ENCODE data around the gene NCKIPSD. TPM values are rescaled to one million over a fixed set of nuclear protein-coding genes. Genes with fewer than 3 reads are reported as not detected.
A peak's percentile ranks its signal among the peaks of the same experiment; 100 is the strongest.
"Not testable (repeated sequence)": the region's sequence is repeated elsewhere in the genome, so short reads cannot be mapped to it uniquely, and the experiment has no call there.

Gene NCKIPSD
- total and polyA plus RNA-seq, 7 experiments from 2014 or later = 8.6 to 42.1 (median 20.3) TPM

DNA sequence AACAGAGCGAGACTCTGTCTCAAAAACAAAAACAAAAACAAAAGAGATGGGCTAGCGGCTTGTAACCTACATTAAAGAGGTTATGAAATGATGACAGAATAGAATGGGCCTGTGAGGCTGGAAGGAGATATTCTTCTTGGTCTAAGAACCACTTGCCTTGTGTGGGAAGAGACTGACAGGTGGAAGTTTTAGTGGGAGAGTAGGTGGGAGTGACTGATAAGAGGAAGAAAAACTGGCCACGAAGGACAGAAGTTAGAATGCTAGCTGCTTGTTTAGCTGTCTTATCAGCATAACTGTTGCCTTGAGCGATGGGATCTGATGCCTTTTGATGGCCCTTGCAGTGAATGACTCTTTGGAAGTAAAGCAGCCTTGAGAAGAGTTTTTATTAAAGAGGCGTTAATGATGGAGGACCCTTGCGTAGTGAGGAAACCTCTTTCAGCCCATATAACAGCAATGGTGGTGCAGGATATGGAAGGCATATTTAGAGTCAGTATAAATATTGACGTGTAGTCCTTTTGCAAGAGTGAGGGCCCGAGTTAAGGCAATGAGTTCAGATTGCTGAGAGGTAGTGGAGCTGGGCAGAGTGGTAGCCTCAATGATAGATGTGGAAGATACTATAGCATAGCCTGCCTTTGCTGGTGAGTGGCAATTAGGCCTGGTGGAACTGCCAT lies 39.6 kb upstream of the NCKIPSD start:
- H3K27ac ChIP-seq (ENCODE audit: low read depth, low read length); H3K27ac Mint-ChIP-seq; H3K36me3 ChIP-seq (ENCODE audit: control insufficient read depth in 2 of 3, insufficient read depth in 3 of 3, low read length in 3 of 3); H3K4me1 ChIP-seq (ENCODE audit: control insufficient read depth in 2 of 2, insufficient read depth in 2 of 2, low read length in 2 of 2); CTCF ChIA-PET; H3K9me3 ChIP-seq (ENCODE audit: control insufficient read depth in 2 of 3, low read length in 3 of 3); ATAC-seq; H3K4me3 ChIP-seq (ENCODE audit: low read length); DNase-seq; H3K27me3 ChIP-seq (ENCODE audit: control insufficient read depth in 2 of 2, insufficient read depth in 2 of 2, low read length in 2 of 2); intact Hi-C loops (cut with micrococcal nuclease); H3K4me1 Mint-ChIP-seq; H3K9me3 Mint-ChIP-seq; H3K36me3 Mint-ChIP-seq; H3K4me3 Mint-ChIP-seq: not testable (repeated sequence)
- peaks cover 0 to 17% (median 0%) of the 10 kb centered on the region in 5 donors for H3K27me3 Mint-ChIP-seq
- POLR2A ChIA-PET = interaction anchor here (0.6 kb wide), 1 partner anchor 362 kb away, joined by 3 read pairs; no protein-coding TSS in a partner anchor

DNA sequence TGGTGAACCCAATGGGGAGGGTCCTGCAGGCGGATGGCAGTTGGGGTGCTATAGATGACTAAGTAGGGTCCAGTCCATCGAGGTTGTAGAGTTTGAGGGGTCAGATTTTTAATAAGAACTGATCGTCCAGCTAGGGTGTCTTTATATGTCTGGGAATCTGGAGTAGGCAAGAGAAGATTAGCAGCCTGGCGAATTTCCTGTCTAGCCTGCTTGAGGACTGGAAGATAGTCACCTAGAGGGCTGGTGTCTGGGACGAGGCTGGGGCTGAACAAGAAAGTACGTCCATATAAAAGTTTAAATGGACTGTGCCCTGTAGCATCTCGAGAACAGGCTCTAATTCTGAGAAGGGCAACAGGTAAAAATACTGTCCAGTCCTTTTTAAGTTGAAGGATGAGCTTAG lies 38.0 kb upstream of the NCKIPSD start:
- Mint-ChIP-seq H3K9me3 (peaks cover 0 to 4% (median 0%) of the 10 kb centered on the region in 11 donors), H3K36me3 (no peaks in the 10 kb centered on the region), H3K27me3 (peaks cover 0 to 26% (median 0%) of the 10 kb centered on the region in 5 donors), H3K4me3 (no peak overlapping the region), H3K27ac (no peak overlapping the region), H3K4me1 (no peaks in the 10 kb centered on the region)
- Histone ChIP-seq H3K27ac (ENCODE audit: low read depth, low read length) (no peak overlapping the region), H3K27me3 (ENCODE audit: control insufficient read depth in 2 of 2, insufficient read depth in 2 of 2, low read length in 2 of 2) (no peaks in the 10 kb centered on the region), H3K36me3 (ENCODE audit: control insufficient read depth in 2 of 3, insufficient read depth in 3 of 3, low read length in 3 of 3) (no peaks in the 10 kb centered on the region), H3K9me3 (ENCODE audit: control insufficient read depth in 2 of 3, low read length in 3 of 3) (no peaks in the 10 kb centered on the region), H3K4me3 (ENCODE audit: low read length) (no peak overlapping the region), H3K4me1 (ENCODE audit: control insufficient read depth in 2 of 2, insufficient read depth in 2 of 2, low read length in 2 of 2) (no peaks in the 10 kb centered on the region)
- no peak for DNase-seq
- CTCF ChIA-PET = no interaction called here
- intact Hi-C loops (cut with micrococcal nuclease) = no loop called here
- POLR2A ChIA-PET = no interaction called here
- no peak for ATAC-seq

DNA sequence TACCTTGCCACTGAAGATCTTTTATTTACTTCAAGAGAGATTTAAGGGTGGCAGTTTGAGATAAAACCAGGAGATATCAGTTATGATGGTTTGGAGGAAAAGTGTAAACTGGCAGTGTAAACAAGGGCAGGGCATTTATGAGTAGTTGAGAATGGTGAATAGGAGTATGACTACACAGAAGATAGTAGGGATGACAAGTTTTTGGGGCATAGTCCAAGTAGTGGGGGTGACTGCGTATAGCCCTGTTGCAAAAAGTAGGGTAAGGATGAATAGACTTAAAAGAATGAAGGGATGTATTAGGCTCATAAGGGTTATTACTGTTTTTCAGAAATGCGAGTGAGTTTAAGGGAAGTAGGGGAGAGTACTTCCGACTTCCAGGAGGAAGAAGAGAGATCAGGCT lies 37.6 kb upstream of the NCKIPSD start:
- H3K4me1 Mint-ChIP-seq; H3K36me3 ChIP-seq (ENCODE audit: control insufficient read depth in 2 of 3, insufficient read depth in 3 of 3, low read length in 3 of 3); H3K27me3 ChIP-seq (ENCODE audit: control insufficient read depth in 2 of 2, insufficient read depth in 2 of 2, low read length in 2 of 2); H3K4me3 Mint-ChIP-seq; POLR2A ChIA-PET; CTCF ChIA-PET; H3K36me3 Mint-ChIP-seq; H3K4me1 ChIP-seq (ENCODE audit: control insufficient read depth in 2 of 2, insufficient read depth in 2 of 2, low read length in 2 of 2); ATAC-seq; H3K9me3 Mint-ChIP-seq; H3K4me3 ChIP-seq (ENCODE audit: low read length); H3K27ac ChIP-seq (ENCODE audit: low read depth, low read length); H3K9me3 ChIP-seq (ENCODE audit: control insufficient read depth in 2 of 3, low read length in 3 of 3); DNase-seq; intact Hi-C loops (cut with micrococcal nuclease): not testable (repeated sequence)
- peak overlapping the region in 1 of 9 donors; percentile 38 for H3K27ac Mint-ChIP-seq
- H3K27me3 Mint-ChIP-seq = peaks cover 0 to 30% (median 0%) of the 10 kb centered on the region in 5 donors

DNA sequence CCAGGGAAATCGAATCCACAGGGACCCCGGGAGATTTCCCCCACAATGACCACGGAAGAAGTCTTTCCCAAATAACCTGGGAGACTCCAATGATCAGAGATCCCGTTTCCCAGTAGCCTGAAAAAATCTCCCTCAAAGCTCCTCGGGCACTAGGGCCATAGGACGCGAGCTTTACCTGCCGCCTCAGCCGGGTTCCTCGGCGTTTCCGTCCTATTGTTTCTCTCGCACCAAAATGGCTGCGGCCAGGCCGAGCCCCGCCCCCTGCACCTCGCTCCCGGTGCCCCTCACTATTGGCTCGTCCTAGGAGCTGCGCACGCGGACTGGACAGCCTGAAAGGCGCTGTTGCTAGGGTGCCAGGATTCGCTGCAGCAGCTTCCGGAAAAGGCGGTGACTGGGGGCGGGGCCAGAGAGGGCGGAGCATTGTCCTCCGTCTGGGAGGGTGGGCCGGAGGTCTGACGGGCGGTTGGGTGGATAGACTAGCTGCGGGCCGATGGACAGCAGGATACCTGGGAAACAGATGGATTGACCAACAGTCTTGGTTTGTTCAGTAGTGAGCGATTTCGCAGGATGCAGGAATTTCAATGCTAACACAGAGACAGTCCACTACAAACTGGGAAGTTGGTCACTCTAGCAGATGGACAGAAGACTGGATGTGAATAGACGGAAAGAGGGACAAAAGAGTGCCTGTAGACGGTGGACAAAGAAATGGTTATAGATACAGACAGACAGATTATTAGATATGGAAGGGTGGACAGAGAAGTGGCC lies 31.4 kb upstream of the NCKIPSD start, which contains the start of gene IP6K2:
TSS of gene IP6K2 (minus strand) at position 240 of the 765 bp plus-strand sequence. CDS start 21,930 bp downstream, outside the sequence.
- ChIA-PET CTCF (interaction anchor here (0.6 to 2.5 kb wide), 5 partner anchors 19 to 289 kb away, joined by 3 to 11 read pairs (median 4); partner anchors contain the start of gene NCKIPSD), POLR2A (interaction anchor here (0.6 to 2.3 kb wide), 11 partner anchors 11 to 377 kb away, joined by 3 to 9 read pairs (median 4); partner anchors contain the start of genes ARIH2, DALRD3, NDUFAF3 and PRKAR2A)
- H3K36me3 ChIP-seq (ENCODE audit: control insufficient read depth in 2 of 3, insufficient read depth in 3 of 3, low read length in 3 of 3) = peaks cover 0 to 11% (median 0%) of the 10 kb centered on the region in 3 experiments
- H3K4me1 ChIP-seq (ENCODE audit: control insufficient read depth in 2 of 2, insufficient read depth in 2 of 2, low read length in 2 of 2) = peaks cover 23 to 29% of the 10 kb centered on the region in 2 donors
- intact Hi-C loops (cut with micrococcal nuclease) = loop anchor here (1.0 to 10.0 kb wide), 22 partner anchors 20 to 1638 kb away; partner anchors contain the start of genes NCKIPSD (in 2 of the 2), QRICH1 (in 2 of the 2), ARIH2 (in 1 of the 2) and CELSR3 (in 1 of the 2)
- Mint-ChIP-seq H3K36me3 (peaks cover 0 to 21% (median 4%) of the 10 kb centered on the region in 5 donors), H3K9me3 (peaks cover 0 to 3% (median 0%) of the 10 kb centered on the region in 11 donors), H3K27me3 (peaks cover 0 to 22% (median 0%) of the 10 kb centered on the region in 5 donors), H3K4me1 (peaks cover 33 to 46% (median 39%) of the 10 kb centered on the region in 7 donors), H3K27ac (peak within 1 kb of the TSS; percentile 83 to 99 (median 96)), H3K4me3 (peak within 1 kb of the TSS; percentile 94 to 99 (median 98))
- ATAC-seq (peak; percentile 100), DNase-seq (peak; percentile 92 to 99 (median 97))
- no peaks in the 10 kb centered on the region for H3K9me3 ChIP-seq (ENCODE audit: control insufficient read depth in 2 of 3, low read length in 3 of 3)
- peak within 1 kb of the TSS; percentile 84 for H3K27ac ChIP-seq (ENCODE audit: low read depth, low read length)
- no peaks in the 10 kb centered on the region for H3K27me3 ChIP-seq (ENCODE audit: control insufficient read depth in 2 of 2, insufficient read depth in 2 of 2, low read length in 2 of 2)
- peak within 1 kb of the TSS; percentile 99 for H3K4me3 ChIP-seq (ENCODE audit: low read length)

DNA sequence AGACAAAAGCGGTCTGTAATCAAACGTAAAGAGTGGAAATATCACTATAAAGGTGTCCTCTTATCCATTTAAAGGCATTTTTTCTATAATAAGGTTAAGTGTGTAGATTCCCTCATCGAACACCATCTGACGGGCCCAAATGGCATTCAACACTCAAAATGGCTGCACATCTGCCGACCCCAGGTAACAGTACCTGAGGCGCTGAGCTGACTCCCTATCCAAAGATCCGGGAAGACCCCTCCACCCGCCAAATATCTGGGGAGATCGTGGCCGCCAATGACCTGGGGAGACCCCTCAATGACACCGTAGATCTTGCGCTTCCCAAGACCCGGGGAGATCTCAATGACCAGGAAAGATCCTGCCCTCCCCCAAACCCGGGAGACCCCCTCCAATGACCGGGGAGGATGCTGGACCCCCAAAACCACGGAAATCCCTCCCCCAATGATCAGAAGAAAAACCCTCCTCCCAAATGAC lies 30.8 kb upstream of the NCKIPSD start:
- Mint-ChIP-seq H3K4me3 (peak overlapping the region; percentile 94 to 99 (median 98)), H3K27ac (peak overlapping the region; percentile 83 to 99 (median 96)), H3K27me3 (peaks cover 0 to 22% (median 0%) of the 10 kb centered on the region in 5 donors), H3K9me3 (peaks cover 0 to 3% (median 0%) of the 10 kb centered on the region in 11 donors), H3K36me3 (peaks cover 0 to 24% (median 6%) of the 10 kb centered on the region in 5 donors), H3K4me1 (peaks cover 37 to 51% (median 44%) of the 10 kb centered on the region in 7 donors)
- intact Hi-C loops (cut with micrococcal nuclease) = loop anchor here (2.0 to 10.0 kb wide), 10 partner anchors 20 to 1638 kb away; partner anchors contain the start of genes CELSR3 (in 1 of the 2), CYB561D2 (in 1 of the 2), HYAL3 (in 1 of the 2) and IFRD2 (in 1 of the 2)
- Histone ChIP-seq H3K27me3 (ENCODE audit: control insufficient read depth in 2 of 2, insufficient read depth in 2 of 2, low read length in 2 of 2) (no peaks in the 10 kb centered on the region), H3K4me1 (ENCODE audit: control insufficient read depth in 2 of 2, insufficient read depth in 2 of 2, low read length in 2 of 2) (peaks cover 28 to 34% of the 10 kb centered on the region in 2 donors), H3K9me3 (ENCODE audit: control insufficient read depth in 2 of 3, low read length in 3 of 3) (no peaks in the 10 kb centered on the region), H3K27ac (ENCODE audit: low read depth, low read length) (peak overlapping the region; percentile 84), H3K36me3 (ENCODE audit: control insufficient read depth in 2 of 3, insufficient read depth in 3 of 3, low read length in 3 of 3) (peaks cover 0 to 11% (median 0%) of the 10 kb centered on the region in 3 experiments), H3K4me3 (ENCODE audit: low read length) (peak overlapping the region; percentile 99)
- ChIA-PET POLR2A (interaction anchor here (0.5 to 2.3 kb wide), 13 partner anchors 10 to 436 kb away, joined by 3 to 9 read pairs (median 4); partner anchors contain the start of genes ARIH2, DALRD3, NDUFAF3 and PRKAR2A), CTCF (interaction anchor here (0.6 to 2.5 kb wide), 5 partner anchors 19 to 290 kb away, joined by 3 to 11 read pairs (median 4); partner anchors contain the start of gene NCKIPSD)
- DNase-seq (peak in 7 of 9 donors; percentile 11 to 41 (median 31)), ATAC-seq (no peak)
